ENCODE measurements around the gene CREB3L4. TPM values are rescaled to one million over a fixed set of nuclear protein-coding genes. Genes with fewer than 3 reads are reported as not detected.

Gene CREB3L4
- total and polyA plus RNA-seq, 2 of the 13 experiments (the other 11 are each of a cell fraction or from before 2014, with no cell fraction given): 9.9 to 18.7 TPM

DNA sequence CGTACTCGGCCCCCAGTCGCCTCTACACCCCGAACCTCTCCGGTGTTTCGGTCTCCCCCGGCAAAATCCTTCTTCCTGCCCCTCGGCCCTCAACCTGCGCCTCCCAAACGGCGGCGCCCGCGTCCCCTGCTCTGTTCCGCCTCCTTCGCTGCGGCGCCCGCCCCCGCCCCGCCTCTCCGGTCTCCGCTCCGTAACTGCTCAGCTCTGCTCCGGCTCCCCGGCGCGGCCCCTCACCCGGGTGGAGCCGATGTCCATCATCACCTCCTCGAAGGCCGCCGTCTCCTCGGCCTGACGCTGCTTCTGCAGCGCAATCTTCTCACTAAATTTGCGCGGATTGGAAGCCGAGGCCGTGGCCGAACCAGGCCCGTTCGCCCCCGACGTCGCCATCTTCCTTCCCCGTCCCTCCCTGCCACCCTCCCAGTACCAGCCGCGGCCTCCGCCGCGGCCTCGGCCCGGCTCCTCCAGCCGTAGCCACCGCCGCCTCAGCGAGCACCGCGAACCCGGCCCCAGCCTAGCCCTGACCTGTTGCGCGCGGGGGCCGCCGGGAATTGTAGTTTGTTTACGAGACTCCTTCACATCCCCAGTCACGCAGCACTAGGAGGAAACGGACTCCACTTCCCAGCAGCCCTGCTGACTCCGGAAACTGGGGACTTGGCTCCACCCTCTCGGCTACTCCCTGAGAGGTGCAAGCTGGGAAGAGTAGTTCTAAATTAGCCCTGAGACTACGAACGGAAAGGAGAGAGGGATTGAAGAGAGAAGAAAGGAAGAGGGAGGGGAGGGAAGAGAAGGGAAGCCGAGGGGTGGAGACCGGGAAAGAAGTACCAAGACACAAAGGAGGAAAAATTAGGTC is 9.4 kb upstream of the CREB3L4 start, which contains the start of gene CRTC2 (continued):
- TF ChIP-seq, protein P1, sequence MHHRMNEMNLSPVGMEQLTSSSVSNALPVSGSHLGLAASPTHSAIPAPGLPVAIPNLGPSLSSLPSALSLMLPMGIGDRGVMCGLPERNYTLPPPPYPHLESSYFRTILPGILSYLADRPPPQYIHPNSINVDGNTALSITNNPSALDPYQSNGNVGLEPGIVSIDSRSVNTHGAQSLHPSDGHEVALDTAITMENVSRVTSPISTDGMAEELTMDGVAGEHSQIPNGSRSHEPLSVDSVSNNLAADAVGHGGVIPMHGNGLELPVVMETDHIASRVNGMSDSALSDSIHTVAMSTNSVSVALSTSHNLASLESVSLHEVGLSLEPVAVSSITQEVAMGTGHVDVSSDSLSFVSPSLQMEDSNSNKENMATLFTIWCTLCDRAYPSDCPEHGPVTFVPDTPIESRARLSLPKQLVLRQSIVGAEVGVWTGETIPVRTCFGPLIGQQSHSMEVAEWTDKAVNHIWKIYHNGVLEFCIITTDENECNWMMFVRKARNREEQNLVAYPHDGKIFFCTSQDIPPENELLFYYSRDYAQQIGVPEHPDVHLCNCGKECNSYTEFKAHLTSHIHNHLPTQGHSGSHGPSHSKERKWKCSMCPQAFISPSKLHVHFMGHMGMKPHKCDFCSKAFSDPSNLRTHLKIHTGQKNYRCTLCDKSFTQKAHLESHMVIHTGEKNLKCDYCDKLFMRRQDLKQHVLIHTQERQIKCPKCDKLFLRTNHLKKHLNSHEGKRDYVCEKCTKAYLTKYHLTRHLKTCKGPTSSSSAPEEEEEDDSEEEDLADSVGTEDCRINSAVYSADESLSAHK (CRISPR knock-in tag; IDR thresholded peaks at IDR 0.05; ENCODE audit: borderline replicate concordance): no peak
- TF ChIP-seq ZSCAN22 (CRISPR knock-in tag; IDR thresholded peaks at IDR 0.05) (no peak), POLR2AphosphoS2 (IDR thresholded peaks at IDR 0.05; ENCODE audit: low read depth, low read length) (no peak), HOXD1 (CRISPR knock-in tag; IDR thresholded peaks at IDR 0.05) (no peak), ZNF562 (CRISPR knock-in tag; IDR thresholded peaks at IDR 0.05; ENCODE audit: borderline replicate concordance) (no peak), MIER2 (CRISPR knock-in tag; IDR thresholded peaks at IDR 0.05) (no peak), ZNF780A (CRISPR knock-in tag; IDR thresholded peaks at IDR 0.05) (no peak), MAF1 (CRISPR knock-in tag; IDR thresholded peaks at IDR 0.05; ENCODE audit: borderline replicate concordance) (peak; percentile 75; the same call in 1 of the 2 replicates), ISL2 (CRISPR knock-in tag; IDR thresholded peaks at IDR 0.05) (peak; percentile 62), ZNF577 (CRISPR knock-in tag; IDR thresholded peaks at IDR 0.05; ENCODE audit: borderline replicate concordance, low read depth) (no peak), MEIS1 (CRISPR knock-in tag; IDR thresholded peaks at IDR 0.05; ENCODE audit: borderline replicate concordance) (peak; percentile 32; the same call in 1 of the 2 replicates), ZNF33A (CRISPR knock-in tag; IDR thresholded peaks at IDR 0.05; ENCODE audit: borderline replicate concordance) (no peak)
- TF ChIP-seq, protein P2, sequence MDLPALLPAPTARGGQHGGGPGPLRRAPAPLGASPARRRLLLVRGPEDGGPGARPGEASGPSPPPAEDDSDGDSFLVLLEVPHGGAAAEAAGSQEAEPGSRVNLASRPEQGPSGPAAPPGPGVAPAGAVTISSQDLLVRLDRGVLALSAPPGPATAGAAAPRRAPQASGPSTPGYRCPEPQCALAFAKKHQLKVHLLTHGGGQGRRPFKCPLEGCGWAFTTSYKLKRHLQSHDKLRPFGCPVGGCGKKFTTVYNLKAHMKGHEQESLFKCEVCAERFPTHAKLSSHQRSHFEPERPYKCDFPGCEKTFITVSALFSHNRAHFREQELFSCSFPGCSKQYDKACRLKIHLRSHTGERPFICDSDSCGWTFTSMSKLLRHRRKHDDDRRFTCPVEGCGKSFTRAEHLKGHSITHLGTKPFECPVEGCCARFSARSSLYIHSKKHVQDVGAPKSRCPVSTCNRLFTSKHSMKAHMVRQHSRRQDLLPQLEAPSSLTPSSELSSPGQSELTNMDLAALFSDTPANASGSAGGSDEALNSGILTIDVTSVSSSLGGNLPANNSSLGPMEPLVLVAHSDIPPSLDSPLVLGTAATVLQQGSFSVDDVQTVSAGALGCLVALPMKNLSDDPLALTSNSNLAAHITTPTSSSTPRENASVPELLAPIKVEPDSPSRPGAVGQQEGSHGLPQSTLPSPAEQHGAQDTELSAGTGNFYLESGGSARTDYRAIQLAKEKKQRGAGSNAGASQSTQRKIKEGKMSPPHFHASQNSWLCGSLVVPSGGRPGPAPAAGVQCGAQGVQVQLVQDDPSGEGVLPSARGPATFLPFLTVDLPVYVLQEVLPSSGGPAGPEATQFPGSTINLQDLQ (CRISPR knock-in tag; IDR thresholded peaks at IDR 0.05): peak; percentile 37; the same call in 1 of the 2 replicates
- TF ChIP-seq, protein P3, sequence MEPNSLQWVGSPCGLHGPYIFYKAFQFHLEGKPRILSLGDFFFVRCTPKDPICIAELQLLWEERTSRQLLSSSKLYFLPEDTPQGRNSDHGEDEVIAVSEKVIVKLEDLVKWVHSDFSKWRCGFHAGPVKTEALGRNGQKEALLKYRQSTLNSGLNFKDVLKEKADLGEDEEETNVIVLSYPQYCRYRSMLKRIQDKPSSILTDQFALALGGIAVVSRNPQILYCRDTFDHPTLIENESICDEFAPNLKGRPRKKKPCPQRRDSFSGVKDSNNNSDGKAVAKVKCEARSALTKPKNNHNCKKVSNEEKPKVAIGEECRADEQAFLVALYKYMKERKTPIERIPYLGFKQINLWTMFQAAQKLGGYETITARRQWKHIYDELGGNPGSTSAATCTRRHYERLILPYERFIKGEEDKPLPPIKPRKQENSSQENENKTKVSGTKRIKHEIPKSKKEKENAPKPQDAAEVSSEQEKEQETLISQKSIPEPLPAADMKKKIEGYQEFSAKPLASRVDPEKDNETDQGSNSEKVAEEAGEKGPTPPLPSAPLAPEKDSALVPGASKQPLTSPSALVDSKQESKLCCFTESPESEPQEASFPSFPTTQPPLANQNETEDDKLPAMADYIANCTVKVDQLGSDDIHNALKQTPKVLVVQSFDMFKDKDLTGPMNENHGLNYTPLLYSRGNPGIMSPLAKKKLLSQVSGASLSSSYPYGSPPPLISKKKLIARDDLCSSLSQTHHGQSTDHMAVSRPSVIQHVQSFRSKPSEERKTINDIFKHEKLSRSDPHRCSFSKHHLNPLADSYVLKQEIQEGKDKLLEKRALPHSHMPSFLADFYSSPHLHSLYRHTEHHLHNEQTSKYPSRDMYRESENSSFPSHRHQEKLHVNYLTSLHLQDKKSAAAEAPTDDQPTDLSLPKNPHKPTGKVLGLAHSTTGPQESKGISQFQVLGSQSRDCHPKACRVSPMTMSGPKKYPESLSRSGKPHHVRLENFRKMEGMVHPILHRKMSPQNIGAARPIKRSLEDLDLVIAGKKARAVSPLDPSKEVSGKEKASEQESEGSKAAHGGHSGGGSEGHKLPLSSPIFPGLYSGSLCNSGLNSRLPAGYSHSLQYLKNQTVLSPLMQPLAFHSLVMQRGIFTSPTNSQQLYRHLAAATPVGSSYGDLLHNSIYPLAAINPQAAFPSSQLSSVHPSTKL (CRISPR knock-in tag; IDR thresholded peaks at IDR 0.05): peak; percentile 29; the same call in 1 of the 2 replicates
- TF ChIP-seq, protein P4, sequence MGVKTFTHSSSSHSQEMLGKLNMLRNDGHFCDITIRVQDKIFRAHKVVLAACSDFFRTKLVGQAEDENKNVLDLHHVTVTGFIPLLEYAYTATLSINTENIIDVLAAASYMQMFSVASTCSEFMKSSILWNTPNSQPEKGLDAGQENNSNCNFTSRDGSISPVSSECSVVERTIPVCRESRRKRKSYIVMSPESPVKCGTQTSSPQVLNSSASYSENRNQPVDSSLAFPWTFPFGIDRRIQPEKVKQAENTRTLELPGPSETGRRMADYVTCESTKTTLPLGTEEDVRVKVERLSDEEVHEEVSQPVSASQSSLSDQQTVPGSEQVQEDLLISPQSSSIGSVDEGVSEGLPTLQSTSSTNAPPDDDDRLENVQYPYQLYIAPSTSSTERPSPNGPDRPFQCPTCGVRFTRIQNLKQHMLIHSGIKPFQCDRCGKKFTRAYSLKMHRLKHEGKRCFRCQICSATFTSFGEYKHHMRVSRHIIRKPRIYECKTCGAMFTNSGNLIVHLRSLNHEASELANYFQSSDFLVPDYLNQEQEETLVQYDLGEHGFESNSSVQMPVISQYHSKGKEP (CRISPR knock-in tag; IDR thresholded peaks at IDR 0.05): peak; percentile 53; the same call in 1 of the 2 replicates
- TF ChIP-seq, protein P5, sequence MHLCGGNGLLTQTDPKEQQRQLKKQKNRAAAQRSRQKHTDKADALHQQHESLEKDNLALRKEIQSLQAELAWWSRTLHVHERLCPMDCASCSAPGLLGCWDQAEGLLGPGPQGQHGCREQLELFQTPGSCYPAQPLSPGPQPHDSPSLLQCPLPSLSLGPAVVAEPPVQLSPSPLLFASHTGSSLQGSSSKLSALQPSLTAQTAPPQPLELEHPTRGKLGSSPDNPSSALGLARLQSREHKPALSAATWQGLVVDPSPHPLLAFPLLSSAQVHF (CRISPR knock-in tag; IDR thresholded peaks at IDR 0.05): peak; percentile 59; the same call in 1 of the 2 replicates

All from HepG2 (cell line).